Measurements from ENCODE around the gene KRR1. TPM values are rescaled to one million over a fixed set of nuclear protein-coding genes. Genes with fewer than 3 reads are reported as not detected.
A peak's percentile ranks its signal among the peaks of the same experiment; 100 is the strongest.
"Not testable (repeated sequence)": the region's sequence is repeated elsewhere in the genome, so short reads cannot be mapped to it uniquely, and the experiment has no call there.

Gene KRR1
- total RNA-seq, 1 experiment from 2014 or later, result 114 TPM

DNA sequence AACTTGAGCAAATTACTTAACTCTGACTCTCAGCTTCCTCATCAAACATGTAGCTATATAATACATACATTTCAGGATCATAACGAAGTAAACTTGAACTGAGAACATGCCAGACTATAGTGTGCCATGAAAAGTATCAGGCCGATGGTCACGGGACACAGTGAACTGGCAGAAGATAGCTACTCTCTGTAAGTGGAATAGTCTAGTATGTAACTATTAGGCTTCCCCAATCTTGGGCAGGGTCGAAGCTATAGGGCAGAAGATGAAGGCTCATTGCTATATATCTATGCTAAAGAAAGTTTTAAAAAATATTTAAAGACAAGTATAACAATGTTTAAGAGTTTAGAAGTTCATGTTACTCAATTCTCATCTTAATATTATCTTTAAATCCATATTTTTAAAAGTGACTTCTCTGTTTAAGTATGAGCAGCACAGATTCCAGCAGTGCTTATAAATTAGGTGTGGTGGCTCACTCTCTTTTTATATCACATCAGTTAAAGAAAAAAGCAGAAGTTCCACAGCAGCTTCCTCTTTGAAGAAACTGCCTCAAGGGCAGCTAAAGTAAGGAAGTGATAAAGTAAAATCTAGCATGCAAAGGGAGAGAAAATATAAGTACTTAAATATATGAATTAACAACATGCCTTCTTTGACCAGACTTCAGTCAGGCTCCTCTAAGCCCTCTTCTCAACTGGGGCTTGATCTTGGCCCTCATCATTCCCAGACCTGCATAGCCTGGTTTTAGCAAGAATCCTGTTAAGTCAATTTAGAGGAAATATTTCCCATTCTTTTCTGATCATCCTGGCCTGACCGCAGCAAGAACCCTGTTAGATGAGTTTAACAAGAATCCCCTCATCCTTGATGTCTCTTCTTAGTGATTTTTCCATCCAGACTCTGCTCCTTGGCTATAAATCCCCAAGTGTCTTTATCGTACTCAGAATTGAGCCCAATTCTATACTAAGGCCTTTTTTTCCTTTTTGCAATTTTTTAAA lies 39.2 kb downstream of the KRR1 start:
- no peak overlapping the region for H3K27ac Mint-ChIP-seq (ENCODE audit: unreplicated experiment)
- intact Hi-C loops (cut with micrococcal nuclease; ENCODE audit: unreplicated experiment), result no loop called here
- H3K36me3 Mint-ChIP-seq (ENCODE audit: insufficient read depth, unreplicated experiment), result no peaks in the 10 kb centered on the region
- H3K27me3 Mint-ChIP-seq (ENCODE audit: unreplicated experiment), result no peaks in the 10 kb centered on the region
- TF ChIP-seq, protein P1, sequence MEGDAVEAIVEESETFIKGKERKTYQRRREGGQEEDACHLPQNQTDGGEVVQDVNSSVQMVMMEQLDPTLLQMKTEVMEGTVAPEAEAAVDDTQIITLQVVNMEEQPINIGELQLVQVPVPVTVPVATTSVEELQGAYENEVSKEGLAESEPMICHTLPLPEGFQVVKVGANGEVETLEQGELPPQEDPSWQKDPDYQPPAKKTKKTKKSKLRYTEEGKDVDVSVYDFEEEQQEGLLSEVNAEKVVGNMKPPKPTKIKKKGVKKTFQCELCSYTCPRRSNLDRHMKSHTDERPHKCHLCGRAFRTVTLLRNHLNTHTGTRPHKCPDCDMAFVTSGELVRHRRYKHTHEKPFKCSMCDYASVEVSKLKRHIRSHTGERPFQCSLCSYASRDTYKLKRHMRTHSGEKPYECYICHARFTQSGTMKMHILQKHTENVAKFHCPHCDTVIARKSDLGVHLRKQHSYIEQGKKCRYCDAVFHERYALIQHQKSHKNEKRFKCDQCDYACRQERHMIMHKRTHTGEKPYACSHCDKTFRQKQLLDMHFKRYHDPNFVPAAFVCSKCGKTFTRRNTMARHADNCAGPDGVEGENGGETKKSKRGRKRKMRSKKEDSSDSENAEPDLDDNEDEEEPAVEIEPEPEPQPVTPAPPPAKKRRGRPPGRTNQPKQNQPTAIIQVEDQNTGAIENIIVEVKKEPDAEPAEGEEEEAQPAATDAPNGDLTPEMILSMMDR (IDR thresholded peaks at IDR 0.05; ENCODE audit: unreplicated experiment), result no peak
- no TSS peak for BruUV-seq (replicated peaks)
- DNase-seq, result no peak
- H3K4me1 Mint-ChIP-seq (ENCODE audit: low read depth, unreplicated experiment), result no peaks in the 10 kb centered on the region
- CTCF ChIA-PET, result no interaction called here
- H3K4me3 Mint-ChIP-seq (ENCODE audit: low read depth, unreplicated experiment), result no peak overlapping the region
- H3K9me3 Mint-ChIP-seq (ENCODE audit: low read depth, unreplicated experiment), result no peaks in the 10 kb centered on the region

DNA sequence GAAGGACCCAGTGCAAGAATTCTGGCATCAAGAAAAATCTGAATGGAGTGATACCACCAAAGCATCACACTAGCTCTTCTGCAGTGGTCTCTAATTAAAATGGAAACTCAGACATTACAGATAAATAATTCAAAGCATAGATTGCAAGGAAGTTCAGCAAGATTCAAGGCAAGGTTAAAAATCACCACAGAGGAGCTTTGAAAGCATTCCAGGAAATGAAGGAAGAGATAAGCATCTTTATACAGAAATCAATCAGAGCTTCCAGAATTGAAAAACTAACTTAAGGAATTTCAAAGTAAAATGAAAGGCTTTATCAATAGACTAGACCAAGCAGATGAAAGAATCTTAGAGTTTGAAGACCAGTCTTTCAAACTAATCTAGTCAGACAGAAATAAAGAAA lies 51.2 kb downstream of the KRR1 start:
- Mint-ChIP-seq H3K9me3 (ENCODE audit: low read depth, unreplicated experiment) (peaks cover 2% of the 10 kb centered on the region), H3K27ac (ENCODE audit: unreplicated experiment) (peak overlapping the region; percentile 50), H3K36me3 (ENCODE audit: insufficient read depth, unreplicated experiment) (peaks cover 10% of the 10 kb centered on the region), H3K4me1 (ENCODE audit: low read depth, unreplicated experiment) (peaks cover 49% of the 10 kb centered on the region), H3K4me3 (ENCODE audit: low read depth, unreplicated experiment) (no peak overlapping the region), H3K27me3 (ENCODE audit: unreplicated experiment) (no peaks in the 10 kb centered on the region)
- CTCF ChIA-PET, result interaction anchor here (1.1 to 1.6 kb wide), 3 partner anchors 21 to 69 kb away, joined by 3 to 7 read pairs (median 3); partner anchors contain the start of genes GLIPR1 and GLIPR1L2
- DNase-seq, result no peak
- intact Hi-C loops (cut with micrococcal nuclease; ENCODE audit: unreplicated experiment), result no loop called here
- no TSS peak for BruUV-seq (replicated peaks)
- TF ChIP-seq, protein P1 (IDR thresholded peaks at IDR 0.05; ENCODE audit: unreplicated experiment), result no peak

DNA sequence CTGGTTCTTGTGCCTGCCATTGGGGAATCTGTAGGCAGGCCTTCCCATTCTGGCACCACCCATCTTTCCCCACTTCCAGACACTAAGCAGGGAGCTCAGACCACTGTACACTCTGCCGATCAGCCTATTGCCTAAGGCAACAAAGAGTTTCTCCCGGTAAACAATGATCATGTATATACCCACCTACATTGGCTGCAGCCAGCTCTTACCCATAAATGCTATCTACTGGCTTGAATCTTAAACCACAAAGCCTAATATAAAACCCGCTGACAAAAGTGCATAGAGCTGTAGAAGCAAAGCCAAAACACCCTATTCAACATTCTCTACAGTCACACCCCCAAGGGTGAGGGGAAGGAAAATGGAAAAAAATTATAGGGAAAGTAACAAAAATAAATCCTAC lies 51.7 kb downstream of the KRR1 start:
- peaks cover 49% of the 10 kb centered on the region for H3K4me1 Mint-ChIP-seq (ENCODE audit: low read depth, unreplicated experiment)
- H3K4me3 Mint-ChIP-seq (ENCODE audit: low read depth, unreplicated experiment), result no peak overlapping the region
- TF ChIP-seq, protein P1 (IDR thresholded peaks at IDR 0.05; ENCODE audit: unreplicated experiment), result no peak
- H3K36me3 Mint-ChIP-seq (ENCODE audit: insufficient read depth, unreplicated experiment), result peaks cover 10% of the 10 kb centered on the region
- no peaks in the 10 kb centered on the region for H3K27me3 Mint-ChIP-seq (ENCODE audit: unreplicated experiment)
- CTCF ChIA-PET, result interaction anchor here (1.1 to 1.6 kb wide), 3 partner anchors 21 to 69 kb away, joined by 3 to 7 read pairs (median 3); partner anchors contain the start of genes GLIPR1 and GLIPR1L2
- H3K27ac Mint-ChIP-seq (ENCODE audit: unreplicated experiment), result peak overlapping the region; percentile 50
- H3K9me3 Mint-ChIP-seq (ENCODE audit: low read depth, unreplicated experiment), result peaks cover 2% of the 10 kb centered on the region
- intact Hi-C loops (cut with micrococcal nuclease; ENCODE audit: unreplicated experiment), result loop anchor here (2.0 kb wide), 1 partner anchor 21 kb away; the partner anchor contains the start of gene GLIPR1
- no peak for DNase-seq
- BruUV-seq (replicated peaks), result no TSS peak

DNA sequence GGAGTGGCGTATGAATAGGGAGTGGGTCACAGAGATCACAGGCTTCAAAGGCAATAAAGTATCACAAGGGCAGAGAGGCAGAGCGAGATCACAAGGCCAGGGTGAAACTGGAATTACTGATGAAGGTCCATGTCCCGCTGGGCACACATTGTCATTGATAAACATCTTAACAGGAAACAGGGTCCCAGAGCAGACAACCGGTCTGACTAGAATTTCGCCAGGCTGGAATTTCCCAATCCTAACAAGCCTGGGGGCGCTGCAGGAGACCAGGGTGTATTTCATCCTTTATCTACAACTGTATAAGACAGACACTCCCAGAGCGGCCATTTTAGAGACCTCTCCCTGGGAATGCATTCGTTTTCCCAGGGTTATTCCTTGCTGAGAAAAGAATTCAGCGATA lies 53.5 kb downstream of the KRR1 start:
- H3K27me3 Mint-ChIP-seq (ENCODE audit: unreplicated experiment); H3K9me3 Mint-ChIP-seq (ENCODE audit: low read depth, unreplicated experiment); BruUV-seq (replicated peaks); CTCF ChIA-PET: not testable (repeated sequence)
- intact Hi-C loops (cut with micrococcal nuclease; ENCODE audit: unreplicated experiment), result loop anchor here (2.0 kb wide), 1 partner anchor 23 kb away; the partner anchor contains the start of gene GLIPR1
- peaks cover 56% of the 10 kb centered on the region for H3K4me1 Mint-ChIP-seq (ENCODE audit: low read depth, unreplicated experiment)
- peaks cover 10% of the 10 kb centered on the region for H3K36me3 Mint-ChIP-seq (ENCODE audit: insufficient read depth, unreplicated experiment)
- peak overlapping the region; percentile 25 for H3K4me3 Mint-ChIP-seq (ENCODE audit: low read depth, unreplicated experiment)
- peak overlapping the region; percentile 86 for H3K27ac Mint-ChIP-seq (ENCODE audit: unreplicated experiment)
- DNase-seq, result peak; percentile 89
